Loucy (cell line): ENCODE measurements around the gene LKAAEAR1.

Experiments used
- H2AFZ ChIP-seq: fragments of 200-600 bp; sonication (generic); 2 replicates; pipeline ENCODE4 v1.6.0; 2016; ENCODE audit warnings: antibody characterized with exemption, mild to moderate bottlenecking, low read length, moderate library complexity
- H3F3A ChIP-seq: fragments of 200-600 bp; 2 replicates; pipeline ENCODE4 v1.6.0; 2016; ENCODE audit warnings: antibody characterized with exemption, low read depth, mild to moderate bottlenecking
- H3K27me3 ChIP-seq: fragments of 200-600 bp; sonication (generic); 2 replicates; pipeline ENCODE4 v1.6.1; 2014; ENCODE audit warnings: low read length, mild to moderate bottlenecking; ENCODE audit not compliant: insufficient read depth, poor library complexity, severe bottlenecking
- H3K36me3 ChIP-seq: fragments of 200-600 bp; sonication (generic); 2 replicates; pipeline ENCODE4 v1.6.1; 2016; ENCODE audit warnings: low read length; ENCODE audit not compliant: insufficient read depth
- H3K4me1 ChIP-seq: fragments of 200-600 bp; sonication (generic); 2 replicates; pipeline ENCODE4 v1.5.1; 2014; ENCODE audit warnings: low read length, mild to moderate bottlenecking; ENCODE audit not compliant: insufficient read depth, poor library complexity, severe bottlenecking
- H3K4me2 ChIP-seq: fragments of 200-600 bp; sonication (generic); 2 replicates; pipeline ENCODE4 v1.6.0; 2014; ENCODE audit warnings: antibody characterized with exemption, low read length, low read depth, mild to moderate bottlenecking; ENCODE audit not compliant: poor library complexity, severe bottlenecking
- H3K4me3 ChIP-seq: fragments of 200-600 bp; sonication (generic); 2 replicates; pipeline ENCODE4 v1.5.1; 2014; ENCODE audit warnings: low read length, mild to moderate bottlenecking, mixed read lengths; ENCODE audit not compliant: poor library complexity, severe bottlenecking
- H3K79me2 ChIP-seq: fragments of 200-600 bp; sonication (generic); 2 replicates; pipeline ENCODE4 v1.6.1; 2014; ENCODE audit warnings: low read length; ENCODE audit not compliant: insufficient read depth
- H3K9ac ChIP-seq: fragments of 200-600 bp; sonication (generic); 2 replicates; pipeline ENCODE4 v1.6.0; 2014; ENCODE audit warnings: mild to moderate bottlenecking, low read depth, low read length, moderate library complexity; ENCODE audit not compliant: poor library complexity, severe bottlenecking
- H3K9me2 ChIP-seq: fragments of 200-600 bp; sonication (generic); replicated peaks from 2 replicates; pipeline ENCODE4 v1.6.1; 2016; ENCODE audit warnings: low read depth, low read length, mixed read lengths
- H3K9me3 ChIP-seq: fragments of 200-600 bp; sonication (generic); 2 replicates; pipeline ENCODE4 v1.6.1; 2014; ENCODE audit warnings: mild to moderate bottlenecking, antibody characterized with exemption, low read length, low read depth; ENCODE audit not compliant: insufficient read depth
- H4K20me1 ChIP-seq: fragments of 200-600 bp; sonication (generic); 2 replicates; pipeline ENCODE4 v1.6.0; 2014; ENCODE audit warnings: antibody characterized with exemption, low read length, mild to moderate bottlenecking; ENCODE audit not compliant: insufficient read depth, poor library complexity, severe bottlenecking
- CTCF ChIP-seq: fragments of 200-600 bp; sonication (generic); conservative IDR thresholded peaks from 2 replicates; pipeline ENCODE4 v1.5.1; 2014; ENCODE audit warnings: mild to moderate bottlenecking, antibody characterized with exemption, low read length
- EZH2phosphoT487 ChIP-seq: fragments of 200-600 bp; IDR thresholded peaks from 2 replicates; pipeline ENCODE4 v1.6.1; 2018; ENCODE audit warnings: antibody characterized with exemption, mild to moderate bottlenecking, moderate library complexity, borderline replicate concordance

LKAAEAR1 gene

DNA sequence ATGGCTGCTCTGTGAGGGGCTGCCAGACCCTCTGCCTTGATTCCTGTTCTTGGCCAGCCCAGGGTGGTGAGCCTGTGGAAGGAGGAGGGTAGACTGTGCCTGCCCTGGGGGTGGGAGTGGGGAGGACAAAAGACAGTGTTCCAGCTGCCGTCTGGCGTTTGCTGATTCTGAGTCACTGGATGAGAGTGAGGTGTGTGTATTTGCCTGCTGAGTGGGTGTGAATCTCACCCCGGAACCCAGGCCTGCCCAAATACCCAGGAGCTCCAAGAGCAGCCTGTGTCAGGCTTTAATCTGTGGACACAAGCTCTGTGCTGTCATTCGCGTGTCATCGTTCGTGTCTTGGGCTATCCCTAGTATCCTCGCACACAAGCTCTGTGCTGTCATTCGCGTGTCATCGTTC is 2.6 kb upstream of the LKAAEAR1 start:
- H3K79me2 ChIP-seq: no peaks in the 10 kb centered on the region
- H2AFZ ChIP-seq: no peak overlapping the region
- 0 out of 2 replicates have a peak, but pooled peaks cover 3% of the 10 kb centered on the region for H3F3A ChIP-seq
- H4K20me1 ChIP-seq: no peaks in the 10 kb centered on the region
- peaks cover 18% of the 10 kb centered on the region for H3K4me1 ChIP-seq
- H3K36me3 ChIP-seq: no peaks in the 10 kb centered on the region
- no peak overlapping the region for H3K4me3 ChIP-seq
- H3K9me3 ChIP-seq: no peaks in the 10 kb centered on the region
- H3K9me2 ChIP-seq: no peaks in the 10 kb centered on the region
- H3K4me2 ChIP-seq: no peak overlapping the region
- TF ChIP-seq EZH2phosphoT487 (no peak), CTCF (no peak)
- no peaks in the 10 kb centered on the region for H3K27me3 ChIP-seq
- H3K9ac ChIP-seq: no peak overlapping the region

GRCh38 chr20:64084685-64085152 is 521 bp upstream of the LKAAEAR1 start:
- no peaks in the 10 kb centered on the region for H3K9me3 ChIP-seq
- no peak overlapping the region for H3K4me2 ChIP-seq
- peaks cover 18% of the 10 kb centered on the region for H3K4me1 ChIP-seq
- no peak overlapping the region for H3K4me3 ChIP-seq
- H2AFZ ChIP-seq: no peak overlapping the region
- H3K36me3 ChIP-seq: no peaks in the 10 kb centered on the region
- H3K79me2 ChIP-seq: no peaks in the 10 kb centered on the region
- no peak overlapping the region for H3K9ac ChIP-seq
- H4K20me1 ChIP-seq: no peaks in the 10 kb centered on the region
- H3F3A ChIP-seq: peaks cover 20% of the 10 kb centered on the region
- TF ChIP-seq CTCF (no peak), EZH2phosphoT487 (no peak)
- H3K9me2 ChIP-seq: no peaks in the 10 kb centered on the region
- no peaks in the 10 kb centered on the region for H3K27me3 ChIP-seq

DNA sequence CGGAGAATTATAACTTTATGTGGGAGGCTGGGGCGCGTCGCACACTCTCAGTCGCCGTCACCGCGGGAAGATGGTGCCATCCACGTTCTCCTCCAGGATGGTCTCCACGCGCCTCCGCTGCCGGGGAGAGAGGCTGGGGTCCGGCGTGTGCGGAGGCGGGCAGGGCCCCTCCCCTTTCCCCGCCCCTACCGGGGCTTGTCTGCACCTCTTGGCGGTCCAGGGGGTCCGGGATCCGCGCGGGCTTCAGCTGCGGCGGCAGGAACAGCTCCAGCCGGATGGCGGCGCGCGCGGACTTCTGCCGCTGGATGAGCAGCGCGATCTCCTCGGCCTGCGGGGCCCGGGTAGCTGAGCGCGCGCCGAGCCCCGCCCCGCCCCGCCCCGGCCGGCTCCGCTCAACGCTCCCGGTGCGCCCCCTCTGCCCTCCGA is 807 bp downstream of the LKAAEAR1 start:
- no peaks in the 10 kb centered on the region for H3K9me2 ChIP-seq
- no peaks in the 10 kb centered on the region for H3K36me3 ChIP-seq
- no peaks in the 10 kb centered on the region for H3K27me3 ChIP-seq
- H2AFZ ChIP-seq: peak overlapping the region; percentile 89
- H3K4me3 ChIP-seq: peak overlapping the region; percentile 70
- no peaks in the 10 kb centered on the region for H4K20me1 ChIP-seq
- peaks cover 28% of the 10 kb centered on the region for H3K4me1 ChIP-seq
- H3K9me3 ChIP-seq: no peaks in the 10 kb centered on the region
- H3K79me2 ChIP-seq: no peaks in the 10 kb centered on the region
- TF ChIP-seq CTCF (peak; percentile 59), EZH2phosphoT487 (no peak)
- peak overlapping the region; percentile 90 for H3K4me2 ChIP-seq
- H3F3A ChIP-seq: peaks cover 20% of the 10 kb centered on the region
- H3K9ac ChIP-seq: peak overlapping the region; percentile 61
